Endothelial cell of umbilical vein (primary cell): Measurements from ENCODE around the gene MTREX. TPM values are rescaled to one million over a fixed set of nuclear protein-coding genes. Genes with fewer than 3 reads are reported as not detected.

Experiments
- BruUV-seq: library from RNA; stranded (reverse); fragments of 400-500 nt; replicated peaks from 2 replicates; lab custom pipeline; 2021; lab: Mats Ljungman, UMichigan
- CTCF ChIA-PET: fragments of 300-600, 350-600 bp; sonication (Branson Sonifier 250); formaldehyde crosslinking; loops from one replicate; lab custom pipeline; 2021; ENCODE audit warnings: antibody characterized with exemption, inconsistent platforms; lab: Charles Lee
- POLR2A ChIA-PET: fragments of 300-600, 350-600 bp; sonication (Branson Sonifier 250); formaldehyde crosslinking; loops from one replicate; lab custom pipeline; 2021; ENCODE audit warnings: antibody characterized with exemption, inconsistent platforms; lab: Charles Lee
- DNase-seq: peaks from one replicate; pipeline ENCODE4 v3.0.0-alpha.2; 2011; ENCODE audit warnings: low read depth, low spot score
- FAIRE-seq: peaks from 2 replicates; lab custom pipeline; 2011; peaks lifted over from hg19 to GRCh38; lab: Jason Lieb, UNC
- H2AFZ ChIP-seq: 2 replicates; pipeline ENCODE4 v1.6.0; 2012; ENCODE audit warnings: low read depth, low read length, control low read depth, inconsistent platforms
- H3K27ac ChIP-seq: 2 replicates; pipeline ENCODE4 v1.5.1; 2011; ENCODE audit warnings: low read depth, mild to moderate bottlenecking, control low read depth, low read length, moderate library complexity; ENCODE audit not compliant: insufficient read depth
- H3K27me3 ChIP-seq, 2 experiments: 2 replicates each; pipeline versions ENCODE4 v1.6.0 to v1.6.1; 2011; ENCODE audit warnings: low read length in 2 of 2, mixed read lengths in 1 of 2; ENCODE audit not compliant: control insufficient read depth in 2 of 2, insufficient read depth in 2 of 2
- H3K36me3 ChIP-seq, 2 experiments: 2 replicates in 1 of 2; 3 replicates in 1 of 2; pipeline ENCODE4 v1.5.1; 2011; ENCODE audit warnings: low read length in 2 of 2, mild to moderate bottlenecking in 1 of 2, moderate library complexity in 1 of 2; ENCODE audit not compliant: control insufficient read depth in 2 of 2, insufficient read depth in 2 of 2; ENCODE audit errors: extremely low read depth in 1 of 2
- H3K4me1 ChIP-seq: 3 replicates; pipeline ENCODE4 v1.5.1; 2011; ENCODE audit warnings: mild to moderate bottlenecking, low read length; ENCODE audit not compliant: control insufficient read depth, insufficient read depth; ENCODE audit errors: extremely low read depth
- H3K4me2 ChIP-seq: 2 replicates; pipeline ENCODE4 v1.6.1; 2011; ENCODE audit warnings: low read length, control low read depth, mixed read lengths; ENCODE audit not compliant: insufficient read depth
- H3K4me3 ChIP-seq, 3 experiments: fragments of 200-600 bp in 1 of 3; sonication (generic), shearing (Covaris generic) in 1 of 3; replicated peaks in 1 of 3; 2 replicates each; pipeline ENCODE4 v1.5.1; 2011 to 2016; ENCODE audit warnings: control low read depth in 3 of 3, low read length in 3 of 3, mild to moderate bottlenecking in 2 of 3, inconsistent platforms in 1 of 3, low read depth in 1 of 3, moderate library complexity in 1 of 3; ENCODE audit not compliant: insufficient read depth in 1 of 3
- H3K79me2 ChIP-seq: 2 replicates; pipeline ENCODE4 v1.6.0; 2012; ENCODE audit warnings: low read length, inconsistent platforms; ENCODE audit not compliant: control insufficient read depth, insufficient read depth
- H3K9ac ChIP-seq: replicated peaks from 2 replicates; pipeline ENCODE3; 2011; ENCODE audit warnings: low read length, control low read depth; ENCODE audit not compliant: insufficient read depth; ENCODE audit errors: extremely low read depth
- H3K9me1 ChIP-seq: replicated peaks from 3 replicates; pipeline ENCODE4 v1.6.0; 2011; ENCODE audit warnings: mild to moderate bottlenecking, low read length; ENCODE audit not compliant: control insufficient read depth, insufficient read depth; ENCODE audit errors: extremely low read depth
- H3K9me3 ChIP-seq: replicated peaks from 2 replicates; pipeline ENCODE4 v1.5.1; 2012; ENCODE audit warnings: low read length, inconsistent platforms; ENCODE audit not compliant: control insufficient read depth, insufficient read depth
- H4K20me1 ChIP-seq: replicated peaks from 2 replicates; pipeline ENCODE3; 2011; ENCODE audit warnings: mild to moderate bottlenecking, low read length; ENCODE audit not compliant: control insufficient read depth, insufficient read depth; ENCODE audit errors: extremely low read depth
- EZH2 ChIP-seq: IDR thresholded peaks from 2 replicates; pipeline ENCODE4 v1.6.1; 2012; ENCODE audit warnings: borderline replicate concordance, low read depth, mild to moderate bottlenecking, moderate library complexity, low read length, inconsistent platforms; ENCODE audit not compliant: severe bottlenecking
- MYC ChIP-seq: IDR thresholded peaks from one replicate; pipeline ENCODE4 v1.6.1; 2011; ENCODE audit warnings: mild to moderate bottlenecking, low read depth, low read length
- POLR2A ChIP-seq: IDR thresholded peaks from 2 replicates; pipeline ENCODE4 v1.6.1; 2012; ENCODE audit warnings: low read depth, mild to moderate bottlenecking, control low read depth, low read length
- POLR2AphosphoS5 ChIP-seq: IDR thresholded peaks from 2 replicates; pipeline ENCODE4 v1.6.1; 2012; ENCODE audit warnings: low read depth, mild to moderate bottlenecking, control low read depth, low read length, moderate library complexity; ENCODE audit not compliant: insufficient read depth
- dilution Hi-C: fragments of 300-500 bp; cut with MboI; formaldehyde crosslinking; loops from one replicate; pipeline ENCODE4 v1.15.0; 2019; ENCODE audit warnings: low sequenced_read_pairs; ENCODE audit not compliant: extremely low pct_ligation_motif_present
- intact Hi-C: fragments of 100-400 bp; cut with micrococcal nuclease; formaldehyde crosslinking; loops from one replicate; pipeline ENCODE4 v1.10.0; 2022
- polyA plus RNA-seq, 4 experiments: library from polyadenylated mRNA; depleted of rRNA in 3 of 4; stranded (reverse) in 3 of 4; unstranded in 1 of 4; fragments of >200 nt; gene quantifications; 2 replicates each; pipeline versions ENCODE4 v1.2.1 to v1.2.3, GENCODE V29; 2011 to 2012; ENCODE audit warnings: missing spikeins in 1 of 4
- total RNA-seq: library from RNA; stranded (reverse); gene quantifications from 2 replicates; pipeline ENCODE4 v1.2.3, GENCODE V29; 2021
- TF ChIP-seq, protein P1 (sequence below): IDR thresholded peaks from 2 replicates; pipeline ENCODE4 v1.6.1; 2011; ENCODE audit not compliant: insufficient read depth, insufficient read length
- TF ChIP-seq, protein P2 (sequence below), 2 donors: IDR thresholded peaks; 1 replicate in 1 of 2; 2 replicates in 1 of 2; pipeline ENCODE4 v1.5.1; 2011; ENCODE audit warnings: low read length in 2 of 2, mild to moderate bottlenecking in 2 of 2, moderate library complexity in 2 of 2, control low read depth in 1 of 2, inconsistent platforms in 1 of 2, low read depth in 1 of 2; ENCODE audit not compliant: insufficient read depth in 1 of 2; ENCODE audit errors: extremely low read depth in 1 of 2

The MTREX gene
- total and polyA plus RNA-seq, 2 donors (not counting 3 experiments of a cell fraction or from before 2014, with no cell fraction given) = 9.8 to 76.3 TPM

DNA sequence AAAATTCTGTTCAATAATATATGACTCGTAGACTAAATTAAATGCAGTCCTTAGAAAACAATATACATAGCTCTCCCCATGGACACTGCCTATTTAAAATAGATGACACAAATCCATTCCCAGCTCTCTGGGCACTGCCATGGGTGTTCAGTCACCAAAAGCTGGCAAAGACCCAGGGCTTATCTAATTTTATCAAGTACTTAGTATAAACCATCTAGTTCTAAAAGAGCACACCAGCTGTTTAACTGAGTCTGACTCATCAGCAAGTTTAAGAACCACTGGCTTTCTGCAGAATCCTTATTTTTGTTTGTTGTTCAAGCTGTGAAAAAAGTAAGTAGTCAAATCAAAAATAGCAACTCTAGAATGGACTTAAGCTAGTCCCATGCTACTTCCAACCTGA is 119.4 kb downstream of the MTREX start:
- DNase-seq (peak; percentile 44), FAIRE-seq (peak; percentile 38)
- no peak overlapping the region for H2AFZ ChIP-seq
- POLR2A ChIA-PET = no interaction called here
- H4K20me1 ChIP-seq = no peaks in the 10 kb centered on the region
- no peak overlapping the region for H3K4me2 ChIP-seq
- H3K79me2 ChIP-seq = no peaks in the 10 kb centered on the region
- H3K4me3 ChIP-seq = no peak overlapping the region
- intact Hi-C loops = no loop called here
- dilution Hi-C loops = no loop called here
- H3K9me3 ChIP-seq = no peaks in the 10 kb centered on the region
- H3K27me3 ChIP-seq = no peaks in the 10 kb centered on the region
- TF ChIP-seq, protein P1, sequence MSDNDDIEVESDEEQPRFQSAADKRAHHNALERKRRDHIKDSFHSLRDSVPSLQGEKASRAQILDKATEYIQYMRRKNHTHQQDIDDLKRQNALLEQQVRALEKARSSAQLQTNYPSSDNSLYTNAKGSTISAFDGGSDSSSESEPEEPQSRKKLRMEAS = no peak
- TF ChIP-seq POLR2AphosphoS5 = no peak
- TF ChIP-seq EZH2 = no peak
- TF ChIP-seq MYC = no peak
- no peak for TF ChIP-seq POLR2A
- H3K36me3 ChIP-seq = peaks cover 12 to 23% of the 10 kb centered on the region in 2 experiments
- no TSS peak for BruUV-seq
- H3K27ac ChIP-seq = no peak overlapping the region
- H3K9ac ChIP-seq = no peak overlapping the region
- CTCF ChIA-PET = interaction anchor here (1.0 to 3.3 kb wide), 4 partner anchors 8 to 265 kb away, joined by 3 to 11 read pairs (median 6); no protein-coding TSS in a partner anchor
- H3K4me1 ChIP-seq = no peaks in the 10 kb centered on the region
- no peaks in the 10 kb centered on the region for H3K9me1 ChIP-seq

DNA sequence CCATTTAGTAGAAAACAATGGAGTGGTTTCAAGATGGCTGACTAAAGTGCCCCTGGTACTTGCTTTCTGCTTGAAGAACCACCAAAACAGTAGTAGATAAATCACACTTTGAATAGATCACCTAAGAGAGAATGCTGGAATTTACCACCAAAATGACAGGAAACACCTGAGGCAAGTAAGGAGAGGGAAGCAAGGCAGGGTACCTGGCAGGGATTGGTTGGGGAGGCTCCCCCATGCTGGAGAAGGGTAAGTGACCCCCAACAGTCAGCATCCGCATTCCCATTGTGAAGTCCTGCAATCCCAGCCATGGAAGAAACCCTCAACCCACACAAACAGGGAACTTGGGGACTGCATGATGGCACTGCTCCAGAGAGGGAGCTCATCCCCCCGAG is 121.4 kb downstream of the MTREX start:
- BruUV-seq = no TSS peak
- Histone ChIP-seq H3K4me1 (no peaks in the 10 kb centered on the region), H3K27ac (no peak overlapping the region), H3K79me2 (no peaks in the 10 kb centered on the region), H2AFZ (no peak overlapping the region), H3K9me3 (no peaks in the 10 kb centered on the region), H4K20me1 (no peaks in the 10 kb centered on the region), H3K9ac (no peak overlapping the region), H3K36me3 (peaks cover 5 to 13% of the 10 kb centered on the region in 2 experiments), H3K9me1 (no peaks in the 10 kb centered on the region), H3K27me3 (no peaks in the 10 kb centered on the region), H3K4me3 (no peak overlapping the region), H3K4me2 (no peak overlapping the region)
- ChIA-PET POLR2A (no interaction called here), CTCF (no interaction called here)
- dilution Hi-C loops (no loop called here), intact Hi-C loops (no loop called here)
- DNase-seq = no peak
- FAIRE-seq = no peak
- no peak for TF ChIP-seq EZH2
- TF ChIP-seq, protein P2, sequence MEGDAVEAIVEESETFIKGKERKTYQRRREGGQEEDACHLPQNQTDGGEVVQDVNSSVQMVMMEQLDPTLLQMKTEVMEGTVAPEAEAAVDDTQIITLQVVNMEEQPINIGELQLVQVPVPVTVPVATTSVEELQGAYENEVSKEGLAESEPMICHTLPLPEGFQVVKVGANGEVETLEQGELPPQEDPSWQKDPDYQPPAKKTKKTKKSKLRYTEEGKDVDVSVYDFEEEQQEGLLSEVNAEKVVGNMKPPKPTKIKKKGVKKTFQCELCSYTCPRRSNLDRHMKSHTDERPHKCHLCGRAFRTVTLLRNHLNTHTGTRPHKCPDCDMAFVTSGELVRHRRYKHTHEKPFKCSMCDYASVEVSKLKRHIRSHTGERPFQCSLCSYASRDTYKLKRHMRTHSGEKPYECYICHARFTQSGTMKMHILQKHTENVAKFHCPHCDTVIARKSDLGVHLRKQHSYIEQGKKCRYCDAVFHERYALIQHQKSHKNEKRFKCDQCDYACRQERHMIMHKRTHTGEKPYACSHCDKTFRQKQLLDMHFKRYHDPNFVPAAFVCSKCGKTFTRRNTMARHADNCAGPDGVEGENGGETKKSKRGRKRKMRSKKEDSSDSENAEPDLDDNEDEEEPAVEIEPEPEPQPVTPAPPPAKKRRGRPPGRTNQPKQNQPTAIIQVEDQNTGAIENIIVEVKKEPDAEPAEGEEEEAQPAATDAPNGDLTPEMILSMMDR (IDR thresholded peaks at IDR 0.05; ENCODE audit: extremely low read depth in 1 of 2, insufficient read depth in 1 of 2, low read depth in 1 of 2, low read length in 2 of 2) = no peak
